ENCODE results near the gene ABCB6. TPM values are rescaled to one million over a fixed set of nuclear protein-coding genes. Genes with fewer than 3 reads are reported as not detected.
"Not testable (repeated sequence)": the region's sequence is repeated elsewhere in the genome, so short reads cannot be mapped to it uniquely, and the experiment has no call there.

Gene ABCB6
- polyA plus RNA-seq, 1 donor = 43.7 TPM

GRCh38 chr2:219205981-219206327, 12.8 kb downstream of the ABCB6 start:
- Histone ChIP-seq H3K27me3 (ENCODE audit: control insufficient read depth, insufficient read depth, low read length) (no peaks in the 10 kb centered on the region), H3K36me3 (ENCODE audit: control insufficient read depth, insufficient read depth, low read length) (peaks cover 34% of the 10 kb centered on the region), H3K9me3 (ENCODE audit: control insufficient read depth, low read depth, low read length) (peaks cover 3% of the 10 kb centered on the region), H3K4me3 (ENCODE audit: low read length) (peak overlapping the region; percentile 87), H3K4me1 (ENCODE audit: control insufficient read depth, insufficient read depth, low read length) (peaks cover 19% of the 10 kb centered on the region), H3K27ac (ENCODE audit: low read length) (peak overlapping the region; percentile 99)
- WGBS (ENCODE audit: insufficient coverage, low lambda C conversion rate) = no CpG with 5 or more reads among the region's 7 CpGs
- DNase-seq = no peak

GRCh38 chr2:219205165-219205538, 13.6 kb downstream of the ABCB6 start:
- Histone ChIP-seq H3K27me3 (ENCODE audit: control insufficient read depth, insufficient read depth, low read length) (no peaks in the 10 kb centered on the region), H3K9me3 (ENCODE audit: control insufficient read depth, low read depth, low read length) (peaks cover 3% of the 10 kb centered on the region), H3K36me3 (ENCODE audit: control insufficient read depth, insufficient read depth, low read length) (peaks cover 26% of the 10 kb centered on the region), H3K27ac (ENCODE audit: low read length) (no peak overlapping the region), H3K4me3 (ENCODE audit: low read length) (no peak overlapping the region), H3K4me1 (ENCODE audit: control insufficient read depth, insufficient read depth, low read length) (peaks cover 19% of the 10 kb centered on the region)
- DNase-seq = no peak
- WGBS (ENCODE audit: insufficient coverage, low lambda C conversion rate) = no CpG with 5 or more reads among the region's 5 CpGs

- Histone ChIP-seq H3K36me3 (ENCODE audit: control insufficient read depth, insufficient read depth, low read length) (peaks cover 21% of the 10 kb centered on the region), H3K4me3 (ENCODE audit: low read length) (no peak overlapping the region), H3K9me3 (ENCODE audit: control insufficient read depth, low read depth, low read length) (peaks cover 3% of the 10 kb centered on the region), H3K27ac (ENCODE audit: low read length) (no peak overlapping the region), H3K27me3 (ENCODE audit: control insufficient read depth, insufficient read depth, low read length) (no peaks in the 10 kb centered on the region), H3K4me1 (ENCODE audit: control insufficient read depth, insufficient read depth, low read length) (peaks cover 19% of the 10 kb centered on the region)
- WGBS (ENCODE audit: insufficient coverage, low lambda C conversion rate) = 80% methylated on average over 1 of the region's 7 CpGs
- no peak for DNase-seq
Measured at GRCh38 chr2:219204425-219205164, 14.2 kb downstream of the ABCB6 start.

- H3K4me1 ChIP-seq (ENCODE audit: control insufficient read depth, insufficient read depth, low read length); H3K4me3 ChIP-seq (ENCODE audit: low read length); H3K27ac ChIP-seq (ENCODE audit: low read length); H3K36me3 ChIP-seq (ENCODE audit: control insufficient read depth, insufficient read depth, low read length); DNase-seq; H3K27me3 ChIP-seq (ENCODE audit: control insufficient read depth, insufficient read depth, low read length); H3K9me3 ChIP-seq (ENCODE audit: control insufficient read depth, low read depth, low read length): not testable (repeated sequence)
- no CpG with 5 or more reads among the region's 21 CpGs for WGBS (ENCODE audit: insufficient coverage, low lambda C conversion rate)
Measured at GRCh38 chr2:219201331-219201730, 17.4 kb downstream of the ABCB6 start.

- not testable (repeated sequence) for H3K9me3 ChIP-seq (ENCODE audit: control insufficient read depth, low read depth, low read length); H3K4me3 ChIP-seq (ENCODE audit: low read length); DNase-seq; H3K27ac ChIP-seq (ENCODE audit: low read length); H3K27me3 ChIP-seq (ENCODE audit: control insufficient read depth, insufficient read depth, low read length); H3K4me1 ChIP-seq (ENCODE audit: control insufficient read depth, insufficient read depth, low read length); H3K36me3 ChIP-seq (ENCODE audit: control insufficient read depth, insufficient read depth, low read length)
- WGBS (ENCODE audit: insufficient coverage, low lambda C conversion rate) = no CpG with 5 or more reads among the region's 26 CpGs
Measured at GRCh38 chr2:219200502-219201326, 18.0 kb downstream of the ABCB6 start.

- Histone ChIP-seq H3K4me1 (ENCODE audit: control insufficient read depth, insufficient read depth, low read length) (no peaks in the 10 kb centered on the region), H3K27ac (ENCODE audit: low read length) (no peak overlapping the region), H3K36me3 (ENCODE audit: control insufficient read depth, insufficient read depth, low read length) (no peaks in the 10 kb centered on the region), H3K4me3 (ENCODE audit: low read length) (no peak overlapping the region), H3K27me3 (ENCODE audit: control insufficient read depth, insufficient read depth, low read length) (no peaks in the 10 kb centered on the region), H3K9me3 (ENCODE audit: control insufficient read depth, low read depth, low read length) (peaks cover 3% of the 10 kb centered on the region)
- DNase-seq = no peak
- WGBS (ENCODE audit: insufficient coverage, low lambda C conversion rate) = no CpG with 5 or more reads among the region's 12 CpGs
Measured at GRCh38 chr2:219199470-219200211, 19.1 kb downstream of the ABCB6 start.

GRCh38 chr2:219198974-219199373, 19.8 kb downstream of the ABCB6 start:
- H3K4me1 ChIP-seq (ENCODE audit: control insufficient read depth, insufficient read depth, low read length) = no peaks in the 10 kb centered on the region
- WGBS (ENCODE audit: insufficient coverage, low lambda C conversion rate) = no CpG with 5 or more reads among the region's 5 CpGs
- no peaks in the 10 kb centered on the region for H3K27me3 ChIP-seq (ENCODE audit: control insufficient read depth, insufficient read depth, low read length)
- no peak for DNase-seq
- H3K27ac ChIP-seq (ENCODE audit: low read length) = no peak overlapping the region
- H3K4me3 ChIP-seq (ENCODE audit: low read length) = no peak overlapping the region
- no peaks in the 10 kb centered on the region for H3K36me3 ChIP-seq (ENCODE audit: control insufficient read depth, insufficient read depth, low read length)
- H3K9me3 ChIP-seq (ENCODE audit: control insufficient read depth, low read depth, low read length) = peaks cover 3% of the 10 kb centered on the region

- no peaks in the 10 kb centered on the region for H3K36me3 ChIP-seq (ENCODE audit: control insufficient read depth, insufficient read depth, low read length)
- H3K27ac ChIP-seq (ENCODE audit: low read length) = no peak overlapping the region
- WGBS (ENCODE audit: insufficient coverage, low lambda C conversion rate) = no CpG with 5 or more reads among the region's 1 CpG
- DNase-seq = no peak
- peaks cover 3% of the 10 kb centered on the region for H3K9me3 ChIP-seq (ENCODE audit: control insufficient read depth, low read depth, low read length)
- no peaks in the 10 kb centered on the region for H3K4me1 ChIP-seq (ENCODE audit: control insufficient read depth, insufficient read depth, low read length)
- no peaks in the 10 kb centered on the region for H3K27me3 ChIP-seq (ENCODE audit: control insufficient read depth, insufficient read depth, low read length)
- H3K4me3 ChIP-seq (ENCODE audit: low read length) = no peak overlapping the region
Measured at GRCh38 chr2:219197388-219197787, 21.4 kb downstream of the ABCB6 start.

GRCh38 chr2:219186754-219187456, 31.9 kb downstream of the ABCB6 start:
- Histone ChIP-seq H3K27ac (ENCODE audit: low read length) (no peak overlapping the region), H3K9me3 (ENCODE audit: control insufficient read depth, low read depth, low read length) (no peaks in the 10 kb centered on the region), H3K4me1 (ENCODE audit: control insufficient read depth, insufficient read depth, low read length) (peaks cover 5% of the 10 kb centered on the region), H3K27me3 (ENCODE audit: control insufficient read depth, insufficient read depth, low read length) (no peaks in the 10 kb centered on the region), H3K36me3 (ENCODE audit: control insufficient read depth, insufficient read depth, low read length) (peaks cover 30% of the 10 kb centered on the region), H3K4me3 (ENCODE audit: low read length) (no peak overlapping the region)
- no peak for DNase-seq
- WGBS (ENCODE audit: insufficient coverage, low lambda C conversion rate) = no CpG with 5 or more reads among the region's 7 CpGs

GRCh38 chr2:219184121-219184520, 34.6 kb downstream of the ABCB6 start:
- Histone ChIP-seq H3K36me3 (ENCODE audit: control insufficient read depth, insufficient read depth, low read length) (peaks cover 55% of the 10 kb centered on the region), H3K27me3 (ENCODE audit: control insufficient read depth, insufficient read depth, low read length) (no peaks in the 10 kb centered on the region), H3K27ac (ENCODE audit: low read length) (no peak overlapping the region), H3K4me1 (ENCODE audit: control insufficient read depth, insufficient read depth, low read length) (peaks cover 13% of the 10 kb centered on the region), H3K9me3 (ENCODE audit: control insufficient read depth, low read depth, low read length) (no peaks in the 10 kb centered on the region), H3K4me3 (ENCODE audit: low read length) (no peak overlapping the region)
- no peak for DNase-seq
- no CpG with 5 or more reads among the region's 2 CpGs for WGBS (ENCODE audit: insufficient coverage, low lambda C conversion rate)

Data from large intestine (tissue), 3 donors.